ENCODE data around the gene PVALEF.

- TF ChIP-seq, protein P1, sequence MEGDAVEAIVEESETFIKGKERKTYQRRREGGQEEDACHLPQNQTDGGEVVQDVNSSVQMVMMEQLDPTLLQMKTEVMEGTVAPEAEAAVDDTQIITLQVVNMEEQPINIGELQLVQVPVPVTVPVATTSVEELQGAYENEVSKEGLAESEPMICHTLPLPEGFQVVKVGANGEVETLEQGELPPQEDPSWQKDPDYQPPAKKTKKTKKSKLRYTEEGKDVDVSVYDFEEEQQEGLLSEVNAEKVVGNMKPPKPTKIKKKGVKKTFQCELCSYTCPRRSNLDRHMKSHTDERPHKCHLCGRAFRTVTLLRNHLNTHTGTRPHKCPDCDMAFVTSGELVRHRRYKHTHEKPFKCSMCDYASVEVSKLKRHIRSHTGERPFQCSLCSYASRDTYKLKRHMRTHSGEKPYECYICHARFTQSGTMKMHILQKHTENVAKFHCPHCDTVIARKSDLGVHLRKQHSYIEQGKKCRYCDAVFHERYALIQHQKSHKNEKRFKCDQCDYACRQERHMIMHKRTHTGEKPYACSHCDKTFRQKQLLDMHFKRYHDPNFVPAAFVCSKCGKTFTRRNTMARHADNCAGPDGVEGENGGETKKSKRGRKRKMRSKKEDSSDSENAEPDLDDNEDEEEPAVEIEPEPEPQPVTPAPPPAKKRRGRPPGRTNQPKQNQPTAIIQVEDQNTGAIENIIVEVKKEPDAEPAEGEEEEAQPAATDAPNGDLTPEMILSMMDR (IDR thresholded peaks at IDR 0.05), result no peak
- no peak for TF ChIP-seq POLR2A (IDR thresholded peaks at IDR 0.05)
These were observed 20.9 kb upstream of the PVALEF start for GRCh38 chr17:81144423-81144781.
